LNCaP clone FGC (cell line): ENCODE data around the gene TMC1.

ENCODE experiments used
- DNase-seq: peaks from one replicate; pipeline ENCODE4 v3.0.0-alpha.2; 2011; ENCODE audit warnings: low read depth
- H3K4me3 ChIP-seq: 2 replicates; pipeline ENCODE4 v1.5.1; 2011; ENCODE audit warnings: mild to moderate bottlenecking, low read depth, low read length, control low read depth
- TF ChIP-seq, protein P1 (sequence below): IDR thresholded peaks from 2 replicates; pipeline ENCODE4 v1.5.1; 2012; ENCODE audit warnings: mild to moderate bottlenecking; ENCODE audit not compliant: control insufficient read depth, insufficient read depth; ENCODE audit errors: extremely low read depth

Gene TMC1

DNA sequence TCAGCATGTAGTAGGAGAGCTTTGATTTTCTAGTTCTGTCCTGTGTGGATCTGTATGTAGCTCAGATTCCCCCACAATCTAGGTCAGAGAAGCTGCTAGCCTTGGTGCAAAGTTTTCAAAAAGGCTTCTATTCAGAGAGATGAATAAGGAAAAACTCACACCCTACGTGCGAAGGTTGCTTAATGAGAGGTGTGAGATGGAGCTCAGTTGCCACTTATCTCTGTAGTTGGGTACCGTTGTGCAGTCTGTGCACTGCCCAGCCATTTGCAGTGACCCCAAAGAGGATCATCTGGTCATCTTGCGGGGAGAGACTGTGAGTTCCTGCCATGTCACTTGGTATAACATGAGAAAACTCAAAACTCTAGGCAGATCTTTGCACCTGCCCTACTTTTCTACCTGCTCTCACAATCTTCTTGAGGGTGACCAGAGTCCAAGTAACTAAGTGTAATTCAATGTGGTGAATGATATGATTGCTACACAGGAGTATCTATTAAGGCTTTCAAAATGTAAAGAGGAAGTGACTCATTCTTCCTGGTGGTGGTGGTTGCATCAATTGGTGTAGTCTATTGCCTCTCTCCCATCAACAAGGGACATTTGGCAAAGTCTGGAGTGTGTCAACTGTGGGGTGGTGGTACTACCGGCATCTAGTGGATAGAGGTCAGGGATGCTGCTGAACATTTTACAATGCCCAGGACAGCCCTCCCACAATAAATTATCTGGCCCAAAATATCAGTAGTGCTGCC lies 65.2 kb downstream of the TMC1 start:
- no peak overlapping the region for H3K4me3 ChIP-seq
- TF ChIP-seq, protein P1, sequence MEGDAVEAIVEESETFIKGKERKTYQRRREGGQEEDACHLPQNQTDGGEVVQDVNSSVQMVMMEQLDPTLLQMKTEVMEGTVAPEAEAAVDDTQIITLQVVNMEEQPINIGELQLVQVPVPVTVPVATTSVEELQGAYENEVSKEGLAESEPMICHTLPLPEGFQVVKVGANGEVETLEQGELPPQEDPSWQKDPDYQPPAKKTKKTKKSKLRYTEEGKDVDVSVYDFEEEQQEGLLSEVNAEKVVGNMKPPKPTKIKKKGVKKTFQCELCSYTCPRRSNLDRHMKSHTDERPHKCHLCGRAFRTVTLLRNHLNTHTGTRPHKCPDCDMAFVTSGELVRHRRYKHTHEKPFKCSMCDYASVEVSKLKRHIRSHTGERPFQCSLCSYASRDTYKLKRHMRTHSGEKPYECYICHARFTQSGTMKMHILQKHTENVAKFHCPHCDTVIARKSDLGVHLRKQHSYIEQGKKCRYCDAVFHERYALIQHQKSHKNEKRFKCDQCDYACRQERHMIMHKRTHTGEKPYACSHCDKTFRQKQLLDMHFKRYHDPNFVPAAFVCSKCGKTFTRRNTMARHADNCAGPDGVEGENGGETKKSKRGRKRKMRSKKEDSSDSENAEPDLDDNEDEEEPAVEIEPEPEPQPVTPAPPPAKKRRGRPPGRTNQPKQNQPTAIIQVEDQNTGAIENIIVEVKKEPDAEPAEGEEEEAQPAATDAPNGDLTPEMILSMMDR, result no peak
- DNase-seq, result no peak

DNA sequence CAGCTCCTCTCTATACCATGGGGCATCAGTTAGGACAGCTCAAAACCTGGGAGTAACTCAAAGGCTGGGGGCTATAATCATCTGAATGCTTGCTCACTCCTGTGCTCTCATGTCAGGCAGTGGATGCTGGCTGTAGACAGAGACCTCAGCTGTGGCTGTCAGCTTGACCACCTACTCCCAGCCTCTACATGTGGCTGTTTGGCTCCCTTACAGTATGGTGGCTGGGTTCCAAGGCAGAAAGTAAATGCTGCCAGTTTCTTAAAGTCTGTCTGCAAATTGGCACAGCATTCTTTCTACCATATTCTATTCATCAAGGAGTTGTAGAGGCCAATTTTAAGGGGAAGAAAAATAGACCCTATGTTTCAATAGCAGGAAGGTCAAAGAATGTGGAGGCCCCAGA lies 66.9 kb downstream of the TMC1 start:
- no peak overlapping the region for H3K4me3 ChIP-seq
- TF ChIP-seq, protein P1, result no peak
- DNase-seq, result no peak

DNA sequence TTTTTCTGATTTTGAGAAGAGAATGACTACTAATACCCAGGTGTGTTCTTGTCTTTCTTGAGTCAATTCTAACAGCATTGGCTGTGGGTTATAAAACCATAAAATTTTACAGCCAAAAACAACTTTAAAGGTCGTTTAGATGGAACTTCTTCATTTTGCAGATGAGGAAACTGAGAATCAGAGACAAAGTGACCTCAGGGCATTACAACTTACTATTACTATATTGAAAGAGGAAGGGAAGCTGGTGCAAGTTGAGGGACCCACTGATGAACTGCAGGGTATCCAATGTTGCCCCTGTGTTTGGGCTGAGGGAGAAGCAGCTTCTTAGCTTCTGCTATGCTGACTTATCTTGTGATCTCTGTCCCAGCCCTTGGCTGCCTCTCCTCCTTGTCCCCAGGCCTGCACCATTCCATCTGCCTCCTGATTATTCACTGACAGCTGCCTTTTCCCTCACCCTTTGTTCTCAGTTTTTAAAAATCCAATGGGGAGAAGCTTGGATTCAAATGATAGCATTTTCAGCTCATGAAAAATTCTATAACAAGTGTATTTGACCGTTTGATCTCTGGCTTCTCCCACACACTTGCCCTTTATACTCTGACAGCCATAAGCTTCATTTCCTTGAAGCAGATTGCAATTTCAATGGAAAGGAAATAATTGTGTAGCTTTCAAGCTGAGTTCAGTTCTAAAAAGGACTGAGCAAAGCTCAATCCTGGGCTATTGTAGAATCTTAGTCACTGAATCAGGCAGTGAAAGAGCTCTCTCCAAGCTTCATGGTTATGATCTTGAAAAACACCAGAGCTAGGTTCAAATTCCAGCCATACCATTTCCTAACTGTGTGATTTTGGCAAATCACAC lies 68.5 kb downstream of the TMC1 start:
- no peak overlapping the region for H3K4me3 ChIP-seq
- TF ChIP-seq, protein P1, result no peak
- no peak for DNase-seq

DNA sequence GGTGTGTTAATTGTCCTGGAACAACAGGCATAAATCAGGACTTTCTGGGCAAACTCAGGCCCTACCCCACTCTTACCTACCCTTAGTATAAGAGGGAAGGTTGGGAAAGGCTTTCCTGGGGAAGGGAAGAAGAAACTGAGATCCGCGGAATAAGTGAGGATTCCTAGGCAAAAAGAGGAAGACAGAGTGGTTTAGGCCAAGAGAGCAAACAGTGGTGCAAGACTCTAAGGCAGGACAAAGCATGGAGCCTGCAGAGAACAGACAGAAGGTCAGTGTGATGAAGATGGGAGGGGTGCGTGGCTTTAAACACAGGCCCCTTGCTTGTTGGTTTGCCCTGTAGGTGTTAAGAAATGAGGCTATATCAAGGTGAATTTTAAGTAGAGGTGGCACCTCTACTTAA lies 69.4 kb downstream of the TMC1 start:
- H3K4me3 ChIP-seq, result no peak overlapping the region
- DNase-seq, result no peak
- TF ChIP-seq, protein P1, result no peak

DNA sequence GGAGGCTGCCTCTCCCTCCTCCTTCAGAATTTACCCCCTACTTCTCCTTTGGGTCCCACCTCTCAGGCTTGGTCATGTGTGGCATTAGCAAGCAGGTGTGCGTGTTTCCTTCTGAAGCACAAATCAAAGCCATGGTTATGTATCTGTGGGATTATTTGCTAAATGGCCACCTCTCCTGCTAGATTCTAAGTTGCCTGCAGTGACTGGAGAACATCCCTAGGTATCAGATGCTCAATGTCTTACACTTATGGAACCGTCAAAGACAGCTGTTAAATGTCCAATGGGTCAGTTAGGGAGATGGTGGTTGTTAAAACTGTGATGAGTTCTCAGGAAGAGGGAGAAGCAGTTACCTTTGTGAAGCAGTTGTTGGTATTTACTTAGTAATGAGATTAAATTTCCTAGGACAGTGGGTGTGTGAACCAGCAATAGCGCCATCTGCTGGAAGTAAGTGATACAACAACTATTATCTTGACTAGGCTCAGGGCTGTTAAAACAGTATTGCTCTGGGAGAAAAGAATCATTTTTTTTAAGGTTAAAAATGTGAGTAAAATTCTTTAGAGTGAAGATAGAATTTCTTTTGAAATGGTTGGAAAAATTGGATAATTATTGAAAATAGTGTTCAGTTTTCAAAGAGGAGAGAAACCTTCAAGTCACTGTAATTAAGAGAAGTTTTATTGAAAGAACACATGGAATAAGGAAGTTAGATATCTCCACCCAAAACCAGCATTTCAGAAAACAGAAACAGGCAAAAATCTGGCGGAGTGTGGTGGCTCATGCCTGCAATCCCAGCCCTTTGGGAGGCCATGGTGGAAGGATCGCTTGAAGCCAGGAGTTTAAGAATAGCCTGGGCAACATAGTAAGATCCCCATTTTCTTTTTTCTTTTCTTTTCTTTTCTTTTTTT lies 71.3 kb downstream of the TMC1 start:
- no peak for DNase-seq
- TF ChIP-seq, protein P1, result peak; percentile 68
- H3K4me3 ChIP-seq, result no peak overlapping the region

DNA sequence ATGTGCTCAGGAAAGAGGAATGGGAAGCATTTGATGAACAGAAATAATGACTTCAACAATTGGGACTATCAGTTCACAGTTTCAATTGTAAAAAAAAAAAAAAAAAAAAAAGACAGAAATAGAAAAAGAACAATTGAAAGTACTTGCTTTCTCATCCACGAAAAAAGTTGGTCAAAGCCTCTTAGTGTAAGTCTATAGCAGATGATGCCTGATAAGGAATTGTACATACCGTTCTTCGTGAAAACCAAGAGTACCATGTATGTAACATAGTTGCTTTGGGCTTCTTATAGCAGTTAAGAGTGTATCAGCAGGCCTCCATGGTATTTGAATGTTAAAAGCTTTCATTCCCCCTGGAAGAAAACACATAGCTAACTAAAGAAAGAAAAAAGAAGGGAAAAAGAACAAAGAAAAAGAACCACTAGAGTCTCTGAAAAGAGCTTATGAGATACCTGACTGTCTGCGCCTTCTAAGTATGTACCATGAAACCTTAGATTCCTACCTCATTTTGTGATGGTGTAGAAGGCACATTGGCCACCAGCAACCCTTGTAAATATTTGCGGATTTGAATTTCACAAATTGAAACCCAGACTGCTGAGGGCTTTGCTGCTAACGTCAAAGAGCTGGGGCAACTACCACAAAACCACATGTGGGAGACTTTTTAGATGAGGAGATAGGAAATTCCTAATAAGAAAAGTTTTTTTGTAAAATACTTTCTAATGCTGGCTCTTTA lies 75.2 kb downstream of the TMC1 start:
- DNase-seq, result no peak
- H3K4me3 ChIP-seq, result no peak overlapping the region
- TF ChIP-seq, protein P1, result no peak
